Measurements from ENCODE around the gene CCNQ. TPM values are rescaled to one million over a fixed set of nuclear protein-coding genes. Genes with fewer than 3 reads are reported as not detected.
A peak's percentile ranks its signal among the peaks of the same experiment; 100 is the strongest.

Gene CCNQ
- total RNA-seq, 1 donor from 2014 or later = 21.7 TPM

DNA sequence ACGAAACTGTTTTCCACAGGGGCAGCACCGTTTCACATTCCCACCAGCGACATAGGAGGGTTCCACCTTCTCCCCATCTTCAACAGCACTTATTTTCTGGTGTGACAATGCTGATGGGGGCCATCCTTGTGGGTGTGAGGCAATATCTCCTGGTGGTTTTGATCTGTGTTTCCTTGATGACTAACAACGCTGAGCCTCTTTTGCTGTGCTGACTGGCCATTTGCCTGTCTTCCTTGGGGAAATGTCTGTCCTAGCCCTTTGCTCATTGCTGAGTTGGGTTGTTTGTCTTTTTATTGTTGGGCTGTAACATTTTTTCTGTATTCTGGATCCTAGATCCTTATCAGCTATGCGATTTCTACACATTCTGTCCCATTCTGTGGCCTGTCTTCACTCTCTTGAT, 47.8 kb downstream of the CCNQ start:
- Histone ChIP-seq H3K27ac (ENCODE audit: low read depth, low read length) (no peak overlapping the region), H3K9ac (ENCODE audit: low read length) (no peak overlapping the region), H3K9me3 (ENCODE audit: insufficient read depth, low read depth, low read length) (no peaks in the 10 kb centered on the region), H3K4me1 (ENCODE audit: insufficient read depth, low read length) (no peaks in the 10 kb centered on the region), H4K20me1 (ENCODE audit: insufficient read depth, low read length) (no peaks in the 10 kb centered on the region), H3K4me3 (ENCODE audit: insufficient read depth, low read depth, low read length) (no peak overlapping the region), H3K27me3 (ENCODE audit: insufficient read depth, low read length) (no peaks in the 10 kb centered on the region), H2AFZ (ENCODE audit: low read depth, low read length) (no peak overlapping the region), H3K4me2 (ENCODE audit: low read length) (no peak overlapping the region), H3K79me2 (ENCODE audit: insufficient read depth, low read length) (no peaks in the 10 kb centered on the region), H3K36me3 (ENCODE audit: insufficient read depth, low read length) (no peaks in the 10 kb centered on the region)
- Mint-ChIP-seq H3K27me3 (ENCODE audit: low read depth, unreplicated experiment) (peaks cover 12% of the 10 kb centered on the region), H3K4me3 (ENCODE audit: unreplicated experiment) (no peak overlapping the region), H3K36me3 (ENCODE audit: low read depth, unreplicated experiment) (no peaks in the 10 kb centered on the region), H3K27ac (ENCODE audit: unreplicated experiment) (no peak overlapping the region), H3K4me1 (ENCODE audit: low read depth, unreplicated experiment) (peaks cover 11% of the 10 kb centered on the region), H3K9me3 (ENCODE audit: unreplicated experiment) (no peaks in the 10 kb centered on the region)
- TF ChIP-seq EZH2 (IDR thresholded peaks at IDR 0.05; ENCODE audit: insufficient read depth, low read length) = no peak
- TF ChIP-seq, protein P1, sequence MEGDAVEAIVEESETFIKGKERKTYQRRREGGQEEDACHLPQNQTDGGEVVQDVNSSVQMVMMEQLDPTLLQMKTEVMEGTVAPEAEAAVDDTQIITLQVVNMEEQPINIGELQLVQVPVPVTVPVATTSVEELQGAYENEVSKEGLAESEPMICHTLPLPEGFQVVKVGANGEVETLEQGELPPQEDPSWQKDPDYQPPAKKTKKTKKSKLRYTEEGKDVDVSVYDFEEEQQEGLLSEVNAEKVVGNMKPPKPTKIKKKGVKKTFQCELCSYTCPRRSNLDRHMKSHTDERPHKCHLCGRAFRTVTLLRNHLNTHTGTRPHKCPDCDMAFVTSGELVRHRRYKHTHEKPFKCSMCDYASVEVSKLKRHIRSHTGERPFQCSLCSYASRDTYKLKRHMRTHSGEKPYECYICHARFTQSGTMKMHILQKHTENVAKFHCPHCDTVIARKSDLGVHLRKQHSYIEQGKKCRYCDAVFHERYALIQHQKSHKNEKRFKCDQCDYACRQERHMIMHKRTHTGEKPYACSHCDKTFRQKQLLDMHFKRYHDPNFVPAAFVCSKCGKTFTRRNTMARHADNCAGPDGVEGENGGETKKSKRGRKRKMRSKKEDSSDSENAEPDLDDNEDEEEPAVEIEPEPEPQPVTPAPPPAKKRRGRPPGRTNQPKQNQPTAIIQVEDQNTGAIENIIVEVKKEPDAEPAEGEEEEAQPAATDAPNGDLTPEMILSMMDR (IDR thresholded peaks at IDR 0.05; ENCODE audit: insufficient read depth, low read depth, low read length) = no peak
- FAIRE-seq (peak; percentile 29), DNase-seq (ENCODE audit: low read depth) (no peak)

DNA sequence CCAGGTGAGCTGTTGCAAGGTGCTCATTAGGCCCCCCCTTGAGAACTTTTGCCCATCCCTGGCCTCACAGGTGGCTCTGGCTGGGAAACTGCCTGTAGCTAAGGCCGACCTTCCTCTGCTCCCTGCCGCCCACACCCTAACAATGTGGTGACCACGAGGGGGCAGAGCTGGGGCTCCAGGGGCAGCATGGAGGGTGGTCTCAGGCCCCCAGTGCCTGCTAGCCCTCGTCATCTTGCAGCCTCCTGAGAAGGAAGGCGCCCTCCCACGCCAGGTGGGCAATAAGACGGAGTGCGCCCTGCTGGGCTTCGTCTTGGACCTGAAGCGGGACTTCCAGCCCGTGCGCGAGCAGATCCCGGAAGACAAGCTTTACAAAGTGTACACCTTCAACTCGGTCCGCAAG, 49.1 kb downstream of the CCNQ start:
- H3K27me3 ChIP-seq (ENCODE audit: insufficient read depth, low read length) = no peaks in the 10 kb centered on the region
- H3K27me3 Mint-ChIP-seq (ENCODE audit: low read depth, unreplicated experiment) = peaks cover 7% of the 10 kb centered on the region
- H3K4me1 ChIP-seq (ENCODE audit: insufficient read depth, low read length) = no peaks in the 10 kb centered on the region
- no peaks in the 10 kb centered on the region for H3K79me2 ChIP-seq (ENCODE audit: insufficient read depth, low read length)
- no peak overlapping the region for H2AFZ ChIP-seq (ENCODE audit: low read depth, low read length)
- peaks cover 11% of the 10 kb centered on the region for H3K4me1 Mint-ChIP-seq (ENCODE audit: low read depth, unreplicated experiment)
- no peak overlapping the region for H3K27ac Mint-ChIP-seq (ENCODE audit: unreplicated experiment)
- H3K36me3 Mint-ChIP-seq (ENCODE audit: low read depth, unreplicated experiment) = no peaks in the 10 kb centered on the region
- no peaks in the 10 kb centered on the region for H4K20me1 ChIP-seq (ENCODE audit: insufficient read depth, low read length)
- TF ChIP-seq EZH2 (IDR thresholded peaks at IDR 0.05; ENCODE audit: insufficient read depth, low read length) = no peak
- TF ChIP-seq, protein P1 (IDR thresholded peaks at IDR 0.05; ENCODE audit: insufficient read depth, low read depth, low read length) = no peak
- no peaks in the 10 kb centered on the region for H3K9me3 ChIP-seq (ENCODE audit: insufficient read depth, low read depth, low read length)
- no peaks in the 10 kb centered on the region for H3K36me3 ChIP-seq (ENCODE audit: insufficient read depth, low read length)
- H3K4me2 ChIP-seq (ENCODE audit: low read length) = no peak overlapping the region
- no peak for FAIRE-seq
- H3K9me3 Mint-ChIP-seq (ENCODE audit: unreplicated experiment) = no peaks in the 10 kb centered on the region
- no peak overlapping the region for H3K4me3 Mint-ChIP-seq (ENCODE audit: unreplicated experiment)
- no peak for DNase-seq (ENCODE audit: low read depth)
- H3K4me3 ChIP-seq (ENCODE audit: insufficient read depth, low read depth, low read length) = no peak overlapping the region
- H3K27ac ChIP-seq (ENCODE audit: low read depth, low read length) = no peak overlapping the region
- H3K9ac ChIP-seq (ENCODE audit: low read length) = no peak overlapping the region

DNA sequence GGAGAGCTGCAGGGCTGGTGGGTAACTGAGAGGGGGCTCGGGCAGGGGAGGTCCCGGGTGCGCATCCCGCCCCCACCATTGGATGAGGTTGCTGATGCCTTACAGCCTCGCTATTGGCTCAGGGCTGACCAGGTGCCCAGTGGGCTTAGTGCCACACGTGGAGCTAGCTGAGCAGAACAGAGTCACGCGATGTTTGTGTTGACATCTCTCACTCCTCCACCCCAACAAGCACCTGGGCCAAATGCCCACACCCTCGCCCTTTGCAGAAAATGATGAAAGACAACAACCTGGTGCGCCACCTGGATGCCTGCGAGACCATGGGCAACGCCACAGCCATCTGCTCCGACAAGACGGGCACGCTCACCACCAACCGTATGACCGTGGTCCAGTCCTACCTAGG, 49.7 kb downstream of the CCNQ start:
- no peak overlapping the region for H3K27ac ChIP-seq (ENCODE audit: low read depth, low read length)
- H3K9me3 ChIP-seq (ENCODE audit: insufficient read depth, low read depth, low read length) = no peaks in the 10 kb centered on the region
- Mint-ChIP-seq H3K27ac (ENCODE audit: unreplicated experiment) (no peak overlapping the region), H3K4me1 (ENCODE audit: low read depth, unreplicated experiment) (peaks cover 11% of the 10 kb centered on the region), H3K4me3 (ENCODE audit: unreplicated experiment) (no peak overlapping the region), H3K9me3 (ENCODE audit: unreplicated experiment) (no peaks in the 10 kb centered on the region), H3K36me3 (ENCODE audit: low read depth, unreplicated experiment) (no peaks in the 10 kb centered on the region), H3K27me3 (ENCODE audit: low read depth, unreplicated experiment) (peaks cover 5% of the 10 kb centered on the region)
- H3K9ac ChIP-seq (ENCODE audit: low read length) = no peak overlapping the region
- TF ChIP-seq EZH2 (IDR thresholded peaks at IDR 0.05; ENCODE audit: insufficient read depth, low read length) = no peak
- TF ChIP-seq, protein P1 (IDR thresholded peaks at IDR 0.05; ENCODE audit: insufficient read depth, low read depth, low read length) = no peak
- H3K27me3 ChIP-seq (ENCODE audit: insufficient read depth, low read length) = no peaks in the 10 kb centered on the region
- H4K20me1 ChIP-seq (ENCODE audit: insufficient read depth, low read length) = no peaks in the 10 kb centered on the region
- H3K36me3 ChIP-seq (ENCODE audit: insufficient read depth, low read length) = no peaks in the 10 kb centered on the region
- no peak overlapping the region for H2AFZ ChIP-seq (ENCODE audit: low read depth, low read length)
- DNase-seq (ENCODE audit: low read depth) (no peak), FAIRE-seq (no peak)
- no peaks in the 10 kb centered on the region for H3K79me2 ChIP-seq (ENCODE audit: insufficient read depth, low read length)
- no peaks in the 10 kb centered on the region for H3K4me1 ChIP-seq (ENCODE audit: insufficient read depth, low read length)
- no peak overlapping the region for H3K4me2 ChIP-seq (ENCODE audit: low read length)
- no peak overlapping the region for H3K4me3 ChIP-seq (ENCODE audit: insufficient read depth, low read depth, low read length)
